DMS153 treated with DMSO at 0.1 percent for 48 hours (cell line): ENCODE measurements around the gene STC2.
"Not testable (repeated sequence)": the region's sequence is repeated elsewhere in the genome, so short reads cannot be mapped to it uniquely, and the experiment has no call there.

Experiments
- DNase-seq: peaks from one replicate; lab custom pipeline; 2025; ENCODE audit not compliant: unreplicated experiment; lab: John Stamatoyannopoulos, UW

The STC2 gene, protein sequence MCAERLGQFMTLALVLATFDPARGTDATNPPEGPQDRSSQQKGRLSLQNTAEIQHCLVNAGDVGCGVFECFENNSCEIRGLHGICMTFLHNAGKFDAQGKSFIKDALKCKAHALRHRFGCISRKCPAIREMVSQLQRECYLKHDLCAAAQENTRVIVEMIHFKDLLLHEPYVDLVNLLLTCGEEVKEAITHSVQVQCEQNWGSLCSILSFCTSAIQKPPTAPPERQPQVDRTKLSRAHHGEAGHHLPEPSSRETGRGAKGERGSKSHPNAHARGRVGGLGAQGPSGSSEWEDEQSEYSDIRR

DNA sequence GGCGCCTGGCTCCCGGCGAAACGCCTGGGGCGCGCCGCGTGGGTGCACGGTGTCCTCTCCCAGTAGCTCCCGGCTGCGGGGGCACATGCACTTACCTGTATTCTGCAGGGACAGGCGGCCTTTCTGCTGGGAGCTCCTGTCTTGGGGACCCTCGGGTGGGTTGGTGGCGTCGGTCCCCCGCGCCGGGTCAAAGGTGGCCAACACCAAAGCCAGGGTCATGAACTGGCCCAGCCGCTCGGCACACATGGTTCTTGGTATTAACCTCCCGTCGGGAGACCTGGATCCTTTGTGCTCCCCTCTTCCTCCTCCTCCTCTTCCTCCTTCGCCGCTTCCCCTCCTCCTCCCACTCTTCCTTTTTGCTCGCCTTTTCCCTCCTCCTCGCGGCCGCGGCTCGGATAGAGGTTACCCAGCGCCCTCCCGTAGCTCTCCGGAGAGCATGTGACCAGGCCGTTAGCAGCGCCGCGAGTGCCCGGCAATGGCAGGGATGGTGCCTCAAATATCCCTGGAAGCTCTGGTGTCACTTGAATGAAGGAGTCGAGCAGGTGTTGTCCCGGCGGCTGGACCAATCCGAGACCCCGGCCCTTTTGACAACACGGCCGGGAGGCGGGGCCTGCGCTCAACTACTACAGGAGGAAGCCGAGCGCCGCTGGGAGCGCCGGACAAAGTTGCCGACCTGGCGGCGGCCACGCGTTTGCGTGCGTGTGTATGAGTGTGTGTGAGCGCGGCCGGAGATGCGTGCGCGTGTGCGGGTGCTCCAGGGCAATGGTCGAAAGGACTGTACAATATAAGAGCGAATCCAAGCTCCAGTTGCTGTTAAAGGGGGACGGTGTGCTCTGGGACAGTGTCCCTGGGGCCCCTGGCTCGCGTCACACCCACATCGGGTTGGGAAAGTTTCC, at the start of gene STC2:
Gene STC2 (minus strand): TSS at position 467 of the 896 bp plus-strand sequence. CDS start 221 bp downstream, at position 246.
- DNase-seq: peak; percentile 58

DNA sequence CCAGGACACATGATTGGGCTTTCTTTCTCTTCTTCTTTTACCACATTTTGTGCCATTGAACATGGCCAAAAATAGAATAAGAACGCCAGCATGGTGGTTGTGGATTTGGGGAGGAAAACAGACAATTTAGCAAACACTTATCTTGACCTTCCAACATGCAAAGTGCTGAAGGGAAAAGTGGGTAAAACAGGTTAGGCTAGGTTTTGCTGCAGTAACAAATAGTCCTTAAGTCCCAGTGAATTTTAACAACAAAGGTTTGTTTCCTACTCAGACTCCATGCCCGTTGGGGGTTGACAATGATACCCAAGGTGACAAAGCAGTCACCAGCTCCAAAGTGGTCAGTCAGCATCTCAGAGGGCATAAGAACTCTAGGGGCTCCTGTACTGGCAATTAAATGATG, 43.2 kb upstream of the STC2 start:
- no peak for DNase-seq

DNA sequence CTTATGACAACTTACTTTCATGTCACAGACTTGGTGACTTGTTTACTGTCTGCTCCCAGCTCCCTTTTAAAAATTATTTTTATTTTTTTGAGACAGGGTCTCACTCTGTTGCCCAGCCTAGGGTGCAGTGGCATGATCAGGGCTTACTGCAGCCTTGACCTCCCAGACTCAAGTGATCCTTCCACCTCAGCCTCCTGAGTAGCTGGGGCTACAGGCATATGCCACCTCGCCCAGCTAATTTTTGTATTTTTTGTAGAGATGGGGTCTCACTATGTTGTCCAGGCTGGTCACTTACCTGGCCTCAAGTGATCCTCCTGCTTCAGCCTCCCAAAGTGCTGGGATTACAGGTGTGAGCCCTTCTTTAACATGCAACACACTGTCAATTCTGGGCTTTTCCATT, 35.2 kb upstream of the STC2 start:
- not testable (repeated sequence) for DNase-seq

DNA sequence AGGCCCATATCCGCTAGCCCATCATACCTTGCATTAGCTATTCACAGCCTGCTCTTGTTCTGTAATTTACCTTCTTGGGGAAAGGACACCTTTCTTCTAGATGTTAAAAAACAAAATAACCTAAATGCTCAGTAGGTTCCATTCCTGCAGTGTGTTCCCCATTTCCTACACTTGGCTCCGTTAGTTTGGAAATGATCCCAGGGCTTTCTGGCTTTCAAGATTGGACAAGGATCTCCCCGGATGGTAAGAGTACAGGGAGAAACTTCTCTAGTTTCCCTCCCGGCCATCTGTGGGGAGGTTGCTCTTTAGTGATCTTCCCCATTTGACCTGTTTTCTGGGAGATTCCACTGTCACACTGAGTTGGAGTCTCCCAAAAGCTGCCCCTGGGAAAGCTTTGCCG, 27.3 kb upstream of the STC2 start:
- DNase-seq: no peak

DNA sequence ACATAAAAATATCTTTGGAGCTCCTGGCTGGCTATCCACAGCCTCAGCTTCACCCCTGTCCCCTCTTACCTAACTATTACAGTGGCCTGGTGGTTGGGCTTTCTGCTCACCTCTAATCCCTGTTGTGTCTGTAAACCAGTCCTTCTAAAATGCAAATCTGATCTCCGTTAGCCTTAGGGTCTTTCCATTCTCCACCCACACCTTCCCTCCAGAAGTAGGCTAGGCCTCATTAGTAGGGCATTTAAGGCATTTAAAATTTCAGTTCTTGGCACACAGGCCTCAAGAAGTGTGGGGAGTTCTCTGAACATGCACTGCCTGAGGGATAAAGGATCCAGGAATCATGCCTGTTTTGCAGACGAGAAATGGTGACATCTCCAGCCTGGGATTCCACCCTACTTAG, 26.4 kb upstream of the STC2 start:
- DNase-seq: no peak

DNA sequence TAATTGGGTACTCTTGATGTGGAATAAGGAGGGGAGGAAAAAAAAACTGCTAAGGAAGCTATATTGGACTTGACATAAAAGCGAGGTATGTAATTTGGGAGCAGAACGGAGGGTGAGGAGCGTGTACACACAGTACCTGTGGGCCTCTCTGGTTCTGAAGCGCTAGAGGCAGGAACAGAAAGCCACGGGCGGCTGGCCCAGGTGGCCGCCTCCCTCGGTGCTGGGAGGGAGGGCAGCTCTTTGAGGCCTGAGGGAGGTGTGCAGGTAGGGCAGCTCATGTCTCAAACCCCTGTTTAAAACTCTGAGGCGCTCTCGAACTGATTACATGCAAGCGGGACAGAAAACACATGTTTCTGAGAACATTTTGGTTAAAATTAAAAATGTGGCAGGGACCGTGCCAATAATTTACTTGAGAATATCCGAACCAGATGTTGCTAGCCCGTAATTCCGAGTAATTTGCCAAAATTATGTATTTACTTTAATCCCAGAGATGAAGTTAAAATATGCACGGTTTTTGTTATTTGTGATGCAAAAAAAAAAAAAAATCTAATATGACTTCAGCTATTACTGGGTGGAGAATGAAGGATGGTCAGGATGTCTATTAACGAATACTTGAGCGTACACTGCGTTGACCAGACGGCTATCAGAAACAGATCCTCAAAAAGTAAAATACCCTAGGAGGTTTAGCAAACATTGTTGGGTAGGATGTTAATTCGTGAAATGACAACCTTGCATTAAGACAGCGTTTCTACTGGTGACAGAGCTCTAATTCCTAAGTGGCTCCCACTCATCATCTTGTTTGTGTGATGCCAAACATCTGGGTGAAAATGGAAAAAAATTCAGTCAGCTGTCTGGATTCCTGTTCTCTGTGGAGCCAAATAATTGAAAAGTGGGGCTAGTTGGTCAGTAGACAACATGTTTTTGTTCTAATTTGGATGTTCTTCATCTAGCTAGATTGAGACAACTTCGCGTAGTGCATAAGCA, 24.4 kb upstream of the STC2 start:
- DNase-seq: no peak

DNA sequence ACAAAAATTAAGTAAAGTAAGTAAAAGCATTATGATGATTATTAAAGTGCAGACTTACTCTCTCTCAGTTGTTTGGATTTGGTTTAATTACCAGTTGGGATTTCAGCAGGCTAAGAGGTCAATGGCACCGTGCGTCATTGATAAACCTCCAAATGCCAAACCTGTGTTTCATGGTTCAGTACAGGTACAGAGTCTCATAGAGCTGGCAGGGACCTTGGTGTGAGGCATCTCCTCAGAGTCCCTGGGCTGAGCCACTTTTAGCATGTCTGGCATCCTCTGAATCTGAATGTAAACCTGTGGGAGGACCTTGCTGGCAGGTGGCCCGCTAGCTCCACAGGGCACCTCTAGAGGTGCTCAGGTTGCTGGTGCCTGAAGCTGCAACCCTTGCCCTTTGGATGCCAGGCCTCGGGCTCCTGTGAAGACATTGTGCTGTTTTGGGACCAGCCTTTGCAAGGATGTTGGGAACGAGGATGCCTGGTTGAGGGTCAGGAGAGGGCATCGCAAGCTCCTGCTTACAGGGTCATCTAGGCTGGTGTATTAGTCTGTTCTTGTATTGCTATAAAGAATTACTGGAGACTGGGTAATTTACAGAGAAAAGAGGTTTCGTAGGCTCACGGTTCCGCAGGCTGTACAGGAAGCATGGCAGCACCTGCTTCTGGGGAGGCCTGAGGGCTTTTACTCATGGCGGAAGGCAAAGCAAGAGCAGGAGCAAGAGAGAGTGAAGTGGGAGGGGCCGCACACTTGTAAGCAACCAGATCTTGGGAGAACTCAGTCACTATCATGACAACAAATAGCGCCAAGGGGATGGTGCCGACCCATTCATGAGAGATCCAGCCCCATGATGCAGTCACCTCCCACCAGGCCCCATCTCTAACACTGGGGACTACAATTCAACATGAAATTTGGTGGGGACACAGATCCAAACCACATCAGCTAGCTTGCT, 14.9 kb upstream of the STC2 start:
- no peak for DNase-seq

DNA sequence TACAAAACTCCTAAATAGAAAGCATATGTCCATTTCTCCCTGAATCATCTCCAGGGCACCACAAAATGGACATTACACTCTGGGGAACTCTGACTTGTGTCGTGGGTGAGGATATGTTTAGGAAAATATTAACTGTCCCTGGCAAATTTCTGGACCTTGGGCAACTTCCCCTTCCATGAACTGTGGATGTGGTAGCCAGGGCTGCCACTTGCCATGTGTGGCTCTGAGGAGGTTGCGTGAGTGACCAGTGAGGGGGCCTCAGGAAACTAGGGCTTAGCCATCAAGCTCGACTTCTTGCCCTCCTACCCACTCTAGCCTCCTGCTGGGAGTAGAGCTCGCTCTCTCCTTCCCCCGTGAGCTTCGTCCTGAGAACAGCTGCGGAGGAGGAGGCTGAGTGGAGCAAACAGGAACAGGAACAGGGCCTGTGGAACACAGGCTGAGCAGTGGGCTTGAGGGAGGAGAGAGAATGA, 13.8 kb upstream of the STC2 start:
- DNase-seq: no peak

DNA sequence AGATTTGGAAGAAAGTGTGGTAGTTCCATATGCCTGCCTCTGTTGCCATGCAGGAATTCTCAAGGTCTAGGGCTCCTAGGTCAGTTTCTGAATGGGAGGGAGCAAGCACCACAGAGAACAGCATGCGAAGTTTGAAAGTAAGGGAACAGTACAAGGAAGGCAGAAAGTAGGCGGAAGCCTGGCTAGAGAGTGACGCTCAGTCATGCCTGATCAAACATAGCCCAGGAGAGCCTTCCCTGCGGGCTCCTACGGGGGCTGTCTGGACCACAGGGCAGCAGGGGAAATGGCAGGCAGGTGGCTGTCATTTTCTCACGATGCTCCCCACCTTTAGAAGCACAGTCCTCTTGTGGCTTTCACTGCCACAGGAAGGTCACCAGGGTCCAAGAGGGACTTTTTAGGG, 12.8 kb upstream of the STC2 start:
- DNase-seq: no peak

DNA sequence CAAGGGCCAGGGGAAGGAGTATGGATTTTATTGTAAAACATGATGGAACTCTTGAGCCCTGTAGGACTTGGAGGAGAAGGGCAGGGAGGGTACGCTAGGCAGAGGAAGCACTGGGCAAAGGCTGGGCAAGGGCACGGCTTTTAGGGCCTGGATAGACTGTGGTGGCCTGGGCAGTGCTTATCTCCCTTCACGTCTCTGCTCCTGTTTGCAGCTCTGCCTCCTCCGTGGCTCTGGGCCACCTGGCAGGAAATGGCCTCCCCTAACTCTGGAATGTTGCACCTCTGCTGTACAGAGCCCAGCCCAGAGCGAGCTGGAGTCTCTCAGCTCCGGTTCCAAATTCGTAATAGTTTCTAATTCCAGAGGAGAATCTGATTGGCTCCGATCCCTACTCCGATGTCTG, 12.2 kb upstream of the STC2 start:
- no peak for DNase-seq

DNA sequence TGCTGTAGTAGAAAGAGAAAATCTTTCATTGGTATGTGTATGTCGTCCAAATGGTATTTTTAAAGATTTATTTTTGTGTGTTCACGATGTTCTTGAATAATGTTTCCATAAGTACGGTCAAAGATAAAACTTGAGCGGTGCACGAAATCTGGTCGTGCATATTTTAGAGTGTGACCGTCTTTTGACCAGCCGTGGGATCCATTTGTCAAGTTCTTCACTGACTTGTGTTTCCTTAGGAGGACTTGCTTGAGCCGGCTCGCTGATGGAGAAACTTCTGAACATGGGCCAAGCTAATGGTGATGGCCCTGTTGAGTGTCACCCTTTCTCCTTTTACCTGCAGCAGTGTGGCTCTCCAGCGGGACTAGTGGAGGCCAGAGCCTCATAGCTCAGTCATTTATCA, 11.1 kb upstream of the STC2 start:
- DNase-seq: no peak

DNA sequence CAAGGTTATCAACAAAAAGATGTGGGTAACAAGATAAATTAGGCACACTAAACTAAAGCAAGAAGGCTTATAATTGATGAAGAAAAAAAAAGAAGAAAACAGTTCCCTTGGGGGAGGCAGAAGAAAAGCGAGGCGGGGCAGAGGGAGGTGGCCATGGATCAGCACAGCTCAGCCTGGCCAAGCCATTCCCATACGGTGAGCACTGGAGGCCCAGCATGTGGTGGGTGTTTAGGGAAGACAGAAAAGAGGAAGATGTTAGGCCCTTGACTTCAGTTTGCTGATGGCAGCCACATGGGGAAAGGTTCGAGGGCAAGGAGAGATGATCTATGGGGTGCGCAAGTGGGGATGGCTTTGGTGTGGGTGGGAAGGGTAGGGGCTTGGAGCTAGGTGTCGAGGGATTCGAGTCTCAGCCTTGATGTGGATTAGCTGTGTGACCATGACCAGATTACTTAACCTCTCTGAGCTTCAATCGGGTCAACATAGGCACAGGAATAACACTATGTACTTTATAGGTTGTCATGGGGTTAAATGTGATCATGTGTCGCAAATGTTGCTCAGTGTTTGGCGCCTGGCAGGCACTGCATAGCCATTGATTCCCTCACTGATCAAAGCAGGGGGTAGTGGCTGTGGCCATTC, 10.3 kb upstream of the STC2 start:
- DNase-seq: no peak

DNA sequence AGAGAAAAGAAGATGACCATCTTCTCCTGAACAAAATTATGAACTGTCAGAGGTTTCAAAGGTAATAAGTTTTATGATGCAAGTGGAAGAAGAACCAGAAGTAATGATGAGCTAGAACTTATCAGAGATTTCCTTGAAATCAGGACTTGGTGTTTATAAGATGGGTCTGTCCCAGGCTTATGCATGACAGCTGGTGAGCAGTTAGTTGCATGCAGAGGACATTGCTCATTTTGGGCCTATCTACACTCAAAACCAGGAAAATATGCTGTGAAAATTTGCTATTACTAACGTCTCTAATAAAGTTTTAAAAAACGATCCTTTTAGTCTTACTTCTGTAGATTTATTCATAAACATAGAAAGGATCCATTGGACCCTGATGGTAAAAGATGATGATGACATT, 6.6 kb upstream of the STC2 start:
- no peak for DNase-seq

DNA sequence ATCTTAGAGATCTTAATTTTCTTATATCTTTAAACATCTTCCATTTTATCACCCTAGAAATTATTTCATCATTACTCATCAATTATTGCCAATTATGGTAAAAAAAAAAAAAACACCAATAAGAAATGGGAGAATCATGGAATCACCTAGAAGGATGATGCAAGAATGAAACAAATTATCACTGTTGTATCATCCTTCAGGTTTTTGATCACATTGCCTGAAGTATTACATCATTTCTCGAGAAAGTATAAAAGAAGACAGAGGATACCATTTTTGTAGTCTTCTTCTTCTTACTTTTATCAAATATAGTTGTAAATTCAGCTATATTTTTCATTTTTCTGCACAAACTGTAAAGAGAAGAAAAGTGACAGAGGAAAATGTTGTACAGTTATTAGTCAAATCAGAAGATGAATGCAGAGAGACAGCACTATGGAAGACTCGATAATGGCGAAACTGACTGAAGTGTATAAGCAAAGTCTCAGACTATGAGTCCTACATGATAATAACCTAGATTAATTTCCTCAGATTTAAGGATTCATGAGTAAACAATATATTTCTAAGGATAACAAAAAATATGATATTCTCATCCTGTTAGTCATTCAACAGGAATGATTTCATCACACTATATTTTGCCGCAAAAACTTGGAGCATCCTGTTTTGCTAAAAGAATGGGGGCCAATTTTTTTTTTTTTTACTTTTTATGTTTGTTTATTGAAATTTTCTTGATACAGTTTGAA, 5.9 kb upstream of the STC2 start:
- DNase-seq: no peak

DNA sequence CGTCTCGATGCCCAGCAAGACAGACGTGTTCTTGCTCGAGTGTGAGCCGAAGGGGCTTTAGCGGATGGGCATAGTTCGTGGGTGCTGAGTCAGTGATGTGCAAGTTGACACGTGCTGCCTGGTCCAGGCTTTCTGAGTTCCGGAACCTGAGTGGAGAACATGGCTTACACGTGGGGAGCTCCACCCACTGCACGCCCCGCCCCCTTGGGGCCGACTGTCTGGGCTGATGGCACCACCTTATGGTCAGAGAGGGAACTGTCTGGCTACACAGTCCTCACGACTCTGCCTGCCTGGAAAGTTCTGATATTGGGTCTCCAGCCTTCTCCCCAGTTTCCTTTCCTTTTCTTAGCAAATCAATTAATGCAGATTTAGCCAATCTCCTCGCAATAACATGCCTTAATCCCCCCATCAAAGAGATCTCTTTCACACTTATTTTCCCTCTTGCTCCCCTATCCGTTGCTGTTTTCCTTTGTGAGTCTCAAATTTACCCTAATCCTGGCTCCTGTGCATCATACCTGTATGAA, 3.8 kb upstream of the STC2 start:
- peak; percentile 32 for DNase-seq

DNA sequence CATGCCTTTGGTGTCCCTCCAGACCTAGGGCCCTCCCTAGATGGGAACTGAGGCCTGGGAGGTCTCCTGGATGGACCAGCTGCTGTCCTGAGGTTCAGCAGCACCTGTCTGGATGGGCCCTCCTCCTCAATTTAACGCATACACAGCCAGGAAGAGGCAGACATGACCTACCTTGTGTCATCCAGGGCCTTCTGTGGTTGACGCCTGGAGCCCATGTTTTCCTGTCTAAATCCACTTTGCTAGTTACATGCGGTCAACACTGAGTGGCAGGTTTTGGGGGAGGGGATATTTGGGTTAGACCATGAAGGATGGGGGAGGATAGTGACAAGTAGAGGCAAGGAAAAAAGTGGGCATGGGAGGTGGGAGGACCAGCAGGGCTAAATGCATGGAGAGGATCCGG, 3.1 kb upstream of the STC2 start:
- no peak for DNase-seq

DNA sequence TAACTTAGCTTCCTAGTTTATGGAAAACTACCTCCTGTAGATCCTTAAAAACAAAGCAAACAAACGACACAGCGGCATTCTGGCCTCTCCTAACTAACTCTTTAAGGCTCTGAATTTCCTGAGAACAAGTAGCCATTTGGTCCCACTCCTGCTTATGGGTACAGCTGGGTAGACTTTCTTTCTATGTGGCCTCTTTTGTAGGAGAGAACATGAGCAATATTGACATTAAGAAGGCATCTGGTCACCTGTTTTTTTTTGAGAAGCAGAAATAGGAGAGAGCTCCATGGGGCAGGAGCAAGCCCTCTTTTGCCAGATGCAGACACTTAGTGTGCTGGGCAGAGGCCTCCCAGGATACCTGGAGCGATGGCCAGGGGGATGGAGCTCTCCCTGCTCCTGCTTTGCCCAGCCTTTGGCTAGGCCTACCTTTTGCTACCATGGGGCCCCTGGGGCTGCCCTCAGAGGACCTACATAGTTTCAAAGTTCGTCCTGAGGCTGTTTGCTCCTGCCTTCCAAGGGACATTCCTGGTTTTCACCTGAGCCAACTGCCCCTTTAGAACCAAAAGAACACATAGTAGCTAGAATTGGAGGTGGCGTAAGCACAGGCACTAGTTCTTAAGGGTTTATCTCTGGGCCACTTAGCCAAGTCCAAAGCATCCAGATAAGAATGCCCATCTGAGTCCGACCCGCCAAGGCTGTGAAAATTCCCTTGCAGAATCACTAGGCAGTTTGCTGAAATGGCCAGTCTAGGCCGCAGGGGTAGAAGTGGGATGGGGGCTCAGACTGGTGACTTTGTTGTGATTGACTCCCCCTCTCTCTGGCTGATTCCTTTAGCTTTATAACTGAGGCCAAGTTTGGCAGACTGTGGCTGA, 2.4 kb upstream of the STC2 start:
- DNase-seq: no peak
